ENCODE results near the gene CLPTM1.

CLPTM1 gene

DNA sequence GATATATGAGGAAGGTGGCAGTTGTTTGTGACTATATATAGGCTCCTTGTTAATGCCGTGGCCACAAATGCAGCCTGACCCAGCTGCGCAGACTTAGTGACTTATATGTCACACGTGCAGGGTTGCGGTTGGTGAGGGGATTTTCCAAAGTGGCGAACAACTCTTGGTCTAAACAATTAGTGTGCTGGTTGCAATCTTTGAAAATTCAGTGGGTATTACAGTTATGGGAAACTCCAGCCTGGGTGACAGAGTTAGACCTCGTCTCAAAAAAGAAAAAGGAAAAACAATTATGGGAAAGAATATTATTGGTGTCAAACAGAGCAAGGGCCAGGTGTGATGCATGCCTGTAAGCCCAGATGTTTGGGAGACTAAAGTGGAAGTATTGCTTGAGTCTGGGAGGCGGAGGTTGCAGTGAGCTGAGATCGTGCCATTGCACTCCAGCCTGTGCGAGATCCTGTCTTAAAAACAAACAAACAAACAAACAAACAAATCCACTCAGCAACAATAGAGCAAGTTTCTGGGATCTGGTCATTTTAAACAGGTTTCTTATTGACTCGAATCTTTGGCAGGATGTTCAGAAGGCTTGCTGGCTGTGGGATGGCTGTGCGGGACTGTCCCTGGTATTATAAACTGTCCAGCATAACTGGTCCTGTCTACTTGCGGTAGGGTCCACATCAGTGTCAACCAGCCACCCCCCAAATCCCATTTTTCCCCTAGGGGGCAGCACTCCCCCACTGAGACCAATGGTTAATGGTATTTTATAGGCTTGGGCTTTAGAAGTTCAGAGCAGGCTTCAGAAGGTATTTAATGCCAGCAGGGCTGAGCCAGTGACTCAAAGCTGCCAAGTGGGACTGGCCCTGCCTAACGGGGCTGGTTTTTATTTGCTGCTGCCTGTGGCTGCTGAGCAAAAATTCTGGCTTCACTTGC lies 61.5 kb downstream of the CLPTM1 start:
- DNase-seq: peak; percentile 34 to 79

DNA sequence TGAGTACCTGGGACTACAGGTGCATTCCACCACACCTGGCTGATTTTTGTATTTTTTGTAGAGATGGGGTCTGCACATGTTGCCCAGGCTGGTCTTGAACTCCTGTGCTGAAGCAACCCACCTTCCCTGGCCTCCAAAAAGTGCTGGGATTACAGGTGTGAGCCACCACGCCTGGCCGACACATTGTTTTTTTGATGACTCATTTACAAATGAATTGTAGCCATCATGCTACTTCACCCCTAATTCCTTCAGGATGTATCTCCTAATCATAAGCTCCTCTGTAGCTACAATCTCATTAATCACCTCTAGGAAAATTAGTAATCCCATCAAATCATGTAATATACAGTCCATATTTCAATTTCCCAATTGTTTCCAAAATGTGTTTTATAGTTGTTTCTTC lies 64.0 kb downstream of the CLPTM1 start:
- DNase-seq: no peak

GRCh38 chr19:45020071-45020470 lies 64.9 kb downstream of the CLPTM1 start:
- DNase-seq: no peak

GRCh38 chr19:45021971-45022370 lies 66.8 kb downstream of the CLPTM1 start:
- no peak for DNase-seq

DNA sequence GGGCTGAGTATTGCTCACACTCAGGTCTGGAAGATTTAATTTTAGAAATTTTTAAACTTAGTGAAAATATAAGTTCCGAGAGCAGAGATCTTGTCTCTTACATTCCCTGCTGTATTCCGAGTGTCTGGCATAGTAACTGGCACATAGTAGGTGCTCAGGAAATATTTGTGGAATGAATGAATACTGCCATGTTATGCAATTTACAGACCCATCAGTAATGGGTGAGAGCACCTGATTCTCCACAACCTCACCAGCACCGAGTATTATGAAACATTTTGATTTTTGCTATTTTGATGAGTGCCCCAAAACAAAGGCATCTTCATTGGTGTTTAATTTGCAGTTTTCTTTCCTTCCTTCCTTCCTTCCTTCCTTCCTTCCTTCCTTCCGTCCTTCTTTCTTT lies 67.9 kb downstream of the CLPTM1 start:
- DNase-seq: no peak

GRCh38 chr19:45025264-45025663 lies 70.1 kb downstream of the CLPTM1 start:
- DNase-seq: no peak

DNA sequence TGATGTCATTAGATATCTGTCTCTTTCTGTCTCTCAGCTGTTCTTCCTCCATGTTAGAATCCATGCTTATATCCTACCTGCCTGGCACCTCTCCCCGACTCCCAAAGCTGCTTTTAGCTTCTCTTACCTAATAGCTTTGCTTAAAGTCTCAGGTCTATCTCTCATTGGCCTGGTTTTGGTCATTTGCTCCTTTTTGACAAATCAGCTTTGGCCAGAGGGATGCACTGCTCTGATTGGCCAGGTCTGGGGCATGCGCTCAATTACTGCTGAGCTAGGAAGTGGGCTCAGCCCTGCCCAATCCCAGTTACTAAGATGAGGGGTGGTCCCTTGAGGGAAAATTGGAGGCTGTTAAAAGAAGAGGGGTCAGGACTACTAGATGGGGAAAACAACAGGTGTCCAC lies 72.2 kb downstream of the CLPTM1 start:
- DNase-seq: peak in 1 of 2 experiments; percentile 4

GRCh38 chr19:45030825-45031224 lies 75.6 kb downstream of the CLPTM1 start:
- no peak for DNase-seq

DNA sequence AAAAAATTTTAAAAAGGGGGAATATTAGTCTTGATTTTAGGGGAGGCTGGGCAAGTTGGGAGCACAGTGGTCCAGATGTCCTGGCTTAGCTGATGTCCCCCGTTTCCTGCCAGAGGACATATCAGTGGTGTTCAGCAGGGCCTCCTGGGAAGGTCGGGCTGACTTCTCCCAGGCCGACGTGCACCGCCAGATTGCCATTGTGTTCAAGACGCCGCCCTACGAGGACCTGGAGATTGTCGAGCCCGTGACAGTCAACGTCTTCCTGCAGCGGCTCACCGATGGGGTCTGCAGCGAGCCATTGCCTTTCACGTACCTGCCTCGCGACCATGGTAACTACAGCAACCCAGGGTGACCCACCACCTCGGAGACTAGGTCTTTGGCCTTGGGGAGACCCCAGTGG lies 77.2 kb downstream of the CLPTM1 start:
- no peak for DNase-seq

DNA sequence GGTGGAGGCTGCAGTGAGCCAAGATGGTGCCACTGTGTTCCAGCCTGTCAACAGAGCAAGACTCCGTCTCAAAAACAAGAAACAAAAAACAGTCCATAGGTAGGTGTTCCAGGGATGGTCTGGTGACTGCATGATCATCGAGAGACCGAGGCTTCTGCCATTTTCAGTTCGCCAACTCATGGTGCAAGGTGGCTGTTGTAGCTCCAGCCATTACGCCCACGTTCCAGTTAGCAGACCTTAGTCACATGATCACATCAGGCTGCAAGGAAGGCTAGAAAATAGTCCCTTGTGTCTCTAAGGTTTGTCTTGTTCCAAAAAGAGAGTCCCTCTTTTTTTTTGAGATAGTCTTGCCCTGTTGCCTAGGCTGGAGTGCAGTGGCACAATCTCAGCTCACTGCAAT lies 80.6 kb downstream of the CLPTM1 start:
- DNase-seq: no peak

- DNase-seq: no peak
Observed at GRCh38 chr19:45037393-45038169, 82.4 kb downstream of the CLPTM1 start.

DNA sequence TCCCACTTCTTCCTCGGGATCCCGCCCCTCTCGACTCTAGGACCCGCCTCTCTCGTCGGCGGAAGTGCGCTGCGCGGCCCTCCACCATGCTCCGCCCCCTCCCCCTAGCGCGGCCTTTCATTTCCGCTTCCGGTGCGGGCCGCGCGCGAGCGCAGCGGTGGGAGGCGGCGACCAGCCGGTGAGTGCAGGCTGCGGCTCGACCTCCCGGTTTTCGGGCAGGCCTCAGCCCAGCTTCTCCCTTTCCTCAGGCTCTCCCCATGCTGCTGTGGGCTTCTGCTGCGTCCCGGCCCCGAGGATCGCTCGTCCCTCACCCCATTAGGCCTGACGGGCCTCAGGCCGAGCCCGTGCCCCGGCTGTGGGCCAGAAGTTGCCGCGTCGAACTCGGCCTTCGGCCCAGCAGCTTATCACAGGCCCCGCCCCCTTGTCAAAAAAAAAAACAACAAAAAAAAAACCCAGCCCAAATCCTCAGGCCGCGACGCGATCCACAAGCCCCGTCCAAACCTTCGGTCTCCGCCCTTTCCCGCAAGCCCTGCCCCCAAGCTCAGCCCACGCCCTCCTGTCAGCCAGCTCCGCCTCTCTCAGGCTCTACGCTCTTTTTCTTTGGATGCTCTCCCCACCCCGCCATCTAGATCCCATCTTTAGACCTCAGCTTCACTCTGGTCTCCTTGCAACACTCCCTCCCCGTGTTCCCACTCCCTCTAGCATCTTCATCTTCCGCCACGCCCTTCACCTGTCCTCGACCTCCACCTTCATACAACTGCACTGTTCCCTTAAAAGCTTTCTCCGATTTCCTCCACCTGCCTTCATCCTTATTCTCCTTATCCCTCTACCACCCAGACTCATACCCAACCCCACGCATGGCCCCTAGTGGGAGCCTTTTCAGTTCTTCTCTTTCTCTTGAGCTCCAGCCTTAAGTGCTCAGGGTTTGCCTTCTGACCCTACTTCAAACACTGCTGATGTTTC lies 84.0 kb downstream of the CLPTM1 start, which contains the start of gene CLASRP:
TSS of gene CLASRP (plus strand) at position 115 of the 963 bp plus-strand sequence. CDS start 1,168 bp downstream, outside the sequence.
- peak; percentile 43 to 93 for DNase-seq

- no peak for DNase-seq
Observed at GRCh38 chr19:45040059-45040771, 85.0 kb downstream of the CLPTM1 start.

DNA sequence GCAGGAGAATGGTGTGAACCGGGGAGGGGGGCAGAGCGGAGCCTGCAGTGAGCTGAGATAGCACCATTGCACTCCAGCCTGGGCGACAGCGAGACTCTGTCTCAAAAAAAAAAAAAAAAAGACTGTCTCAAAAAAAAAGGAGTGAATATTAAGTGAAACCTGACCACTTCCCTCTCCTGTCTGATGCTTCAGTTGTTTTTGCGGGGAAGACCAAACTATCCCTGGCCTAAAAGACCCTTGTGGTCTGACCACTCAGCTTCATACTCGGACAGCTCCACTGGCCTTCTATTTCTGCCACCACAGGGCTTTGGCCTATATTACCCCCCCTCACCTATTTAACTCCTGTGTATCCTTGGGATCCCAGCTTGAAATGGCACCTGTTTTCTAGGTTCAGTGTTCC lies 85.9 kb downstream of the CLPTM1 start:
- DNase-seq: no peak
